BE2C (cell line): ENCODE measurements around the gene TSPAN16.

Source experiments
- DNase-seq: peaks from one replicate; pipeline ENCODE4 v3.0.0-alpha.2; 2020
- H3K27me3 ChIP-seq: fragments of 250-450 bp; sonication (Bioruptor Pico); 2 replicates; pipeline ENCODE4 v1.5.1; 2020; ENCODE audit warnings: mild to moderate bottlenecking
- H3K36me3 ChIP-seq: fragments of 250-450 bp; sonication (Bioruptor Pico); 2 replicates; pipeline ENCODE4 v1.5.1; 2020; ENCODE audit warnings: mild to moderate bottlenecking
- H3K4me1 ChIP-seq: fragments of 250-450 bp; sonication (Bioruptor Pico); 2 replicates; pipeline ENCODE4 v1.5.1; 2020
- H3K4me3 ChIP-seq: 2 replicates; pipeline ENCODE4 v1.5.1; 2011; ENCODE audit warnings: low read depth, low read length
- H3K9me3 ChIP-seq: fragments of 250-450 bp; sonication (Bioruptor Pico); 2 replicates; pipeline ENCODE4 v1.5.1; 2020
- CTCF ChIP-seq: IDR thresholded peaks from 2 replicates; pipeline ENCODE4 v1.5.1; 2012; ENCODE audit warnings: mild to moderate bottlenecking, low read depth, low read length

TSPAN16 gene

DNA sequence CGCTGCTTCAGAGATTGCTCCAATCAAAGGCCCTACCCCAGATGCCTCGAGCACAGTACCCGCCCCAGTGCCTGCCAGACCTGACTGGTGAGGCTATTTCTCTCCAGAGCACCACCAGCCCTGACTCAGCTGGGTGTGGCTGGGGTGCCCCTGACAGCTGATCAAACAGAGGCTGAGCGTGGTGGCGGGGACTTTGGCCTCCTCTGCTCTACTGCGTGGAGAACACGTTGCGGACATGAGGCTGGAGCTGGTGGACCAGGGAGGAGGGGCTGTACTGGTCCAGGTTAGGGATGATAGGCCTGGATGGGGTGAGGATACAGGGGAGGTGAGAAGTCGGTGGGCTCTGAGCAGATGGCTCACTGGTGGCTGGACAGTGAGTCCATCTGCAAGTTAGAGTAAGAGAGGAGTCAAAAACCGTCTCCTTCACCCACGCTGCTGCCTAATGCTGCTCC lies 30.1 kb upstream of the TSPAN16 start:
- Histone ChIP-seq H3K4me3 (no peak overlapping the region), H3K36me3 (no peaks in the 10 kb centered on the region), H3K27me3 (no peaks in the 10 kb centered on the region), H3K4me1 (no peaks in the 10 kb centered on the region; the same call in 1 of the 2 replicates), H3K9me3 (no peaks in the 10 kb centered on the region)
- DNase-seq, result no peak
- TF ChIP-seq CTCF, result no peak

GRCh38 chr19:11267316-11268085 lies 28.5 kb upstream of the TSPAN16 start:
- H3K4me1 ChIP-seq, result no peaks in the 10 kb centered on the region; the same call in 1 of the 2 replicates
- H3K27me3 ChIP-seq, result no peaks in the 10 kb centered on the region
- H3K9me3 ChIP-seq, result no peaks in the 10 kb centered on the region
- H3K36me3 ChIP-seq, result no peaks in the 10 kb centered on the region
- no peak for TF ChIP-seq CTCF
- no peak for DNase-seq
- H3K4me3 ChIP-seq, result no peak overlapping the region

DNA sequence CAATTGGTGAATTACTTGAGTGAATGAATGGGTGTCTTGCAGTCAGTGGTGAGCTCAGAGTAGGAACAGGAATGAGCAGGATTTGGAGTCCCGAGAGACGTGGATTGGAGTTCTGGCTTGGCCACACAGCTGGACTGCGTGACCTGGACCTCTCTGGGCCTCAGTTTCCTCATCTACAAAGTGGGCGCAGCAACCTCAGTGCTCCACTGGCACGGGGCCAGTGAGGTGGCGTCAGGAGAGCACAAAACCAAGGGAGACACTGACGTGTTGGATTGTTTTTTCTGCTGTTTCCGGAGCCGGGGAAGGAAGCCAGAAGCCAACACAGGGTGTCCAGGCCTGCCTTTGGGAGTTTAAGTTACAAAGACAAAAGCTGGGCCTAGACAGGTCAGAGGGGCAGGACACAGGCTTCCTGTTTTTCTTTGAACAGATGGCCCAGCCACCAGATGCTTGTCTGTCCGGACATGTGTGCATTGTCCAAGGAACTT lies 27.1 kb upstream of the TSPAN16 start:
- no peaks in the 10 kb centered on the region for H3K27me3 ChIP-seq
- DNase-seq, result peak; percentile 28
- no peak overlapping the region for H3K4me3 ChIP-seq
- H3K4me1 ChIP-seq, result no peaks in the 10 kb centered on the region; the same call in 1 of the 2 replicates
- TF ChIP-seq CTCF, result no peak
- H3K9me3 ChIP-seq, result no peaks in the 10 kb centered on the region
- no peaks in the 10 kb centered on the region for H3K36me3 ChIP-seq

- H3K4me3 ChIP-seq, result no peak overlapping the region
- DNase-seq, result no peak
- H3K4me1 ChIP-seq, result no peaks in the 10 kb centered on the region; the same call in 1 of the 2 replicates
- no peak for TF ChIP-seq CTCF
- H3K9me3 ChIP-seq, result no peaks in the 10 kb centered on the region
- no peaks in the 10 kb centered on the region for H3K36me3 ChIP-seq
- H3K27me3 ChIP-seq, result no peaks in the 10 kb centered on the region
These were observed 26.6 kb upstream of the TSPAN16 start for GRCh38 chr19:11269408-11269807.

DNA sequence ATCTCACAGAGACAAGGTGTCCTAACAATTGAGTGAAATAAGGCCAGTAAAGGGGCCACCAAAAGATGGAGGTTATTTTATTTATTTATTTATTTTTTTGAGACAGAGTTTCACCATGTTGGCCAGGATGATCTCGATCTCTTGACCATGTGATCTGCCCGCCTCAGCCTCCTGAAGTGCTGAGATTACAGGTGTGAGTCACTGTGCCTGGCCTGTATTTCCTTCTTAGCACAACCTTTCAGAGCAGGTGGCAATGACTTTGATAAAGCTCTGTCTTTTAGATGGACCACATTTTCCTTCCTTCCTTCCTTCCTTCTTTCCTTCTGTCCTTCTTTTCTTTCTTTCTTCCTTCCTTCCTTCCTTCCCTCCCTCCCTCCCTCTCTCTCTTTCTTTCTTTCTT lies 22.7 kb upstream of the TSPAN16 start:
- no peak for DNase-seq
- no peaks in the 10 kb centered on the region; the same call in 1 of the 2 replicates for H3K4me1 ChIP-seq
- no peaks in the 10 kb centered on the region for H3K36me3 ChIP-seq
- H3K9me3 ChIP-seq, result no peaks in the 10 kb centered on the region
- no peak for TF ChIP-seq CTCF
- no peaks in the 10 kb centered on the region for H3K27me3 ChIP-seq
- H3K4me3 ChIP-seq, result no peak overlapping the region

DNA sequence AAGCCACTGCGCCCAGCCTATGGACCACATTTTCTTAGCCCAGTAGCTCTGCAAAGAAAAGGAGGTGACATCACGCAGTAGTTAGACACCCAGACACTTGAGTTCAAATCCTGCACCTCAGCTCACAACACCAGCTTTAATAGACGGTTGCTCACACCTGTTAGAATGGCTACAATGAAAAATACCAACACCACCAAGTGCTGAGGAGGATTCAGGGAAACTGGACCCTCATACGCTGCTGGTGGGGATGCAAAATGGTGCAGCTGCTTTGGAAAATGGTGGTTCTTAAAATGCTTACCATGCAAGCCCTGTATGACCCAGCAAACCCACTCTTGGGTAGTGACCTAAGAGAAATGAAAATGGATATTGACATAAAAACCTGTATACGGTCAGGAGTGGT lies 22.0 kb upstream of the TSPAN16 start:
- no peaks in the 10 kb centered on the region for H3K36me3 ChIP-seq
- H3K9me3 ChIP-seq, result no peaks in the 10 kb centered on the region
- H3K4me1 ChIP-seq, result no peaks in the 10 kb centered on the region; the same call in 1 of the 2 replicates
- no peak overlapping the region for H3K4me3 ChIP-seq
- TF ChIP-seq CTCF, result no peak
- no peaks in the 10 kb centered on the region for H3K27me3 ChIP-seq
- DNase-seq, result no peak
